ENCODE data around the gene ADCY9.

Gene ADCY9

GRCh38 chr16:3922241-3922640 is 194.0 kb downstream of the ADCY9 start:
- peak; percentile 56 for DNase-seq (ENCODE audit: low read depth)
- no peak overlapping the region for H3K4me3 ChIP-seq (ENCODE audit: low read depth, low read length)
- TF ChIP-seq, protein P1, sequence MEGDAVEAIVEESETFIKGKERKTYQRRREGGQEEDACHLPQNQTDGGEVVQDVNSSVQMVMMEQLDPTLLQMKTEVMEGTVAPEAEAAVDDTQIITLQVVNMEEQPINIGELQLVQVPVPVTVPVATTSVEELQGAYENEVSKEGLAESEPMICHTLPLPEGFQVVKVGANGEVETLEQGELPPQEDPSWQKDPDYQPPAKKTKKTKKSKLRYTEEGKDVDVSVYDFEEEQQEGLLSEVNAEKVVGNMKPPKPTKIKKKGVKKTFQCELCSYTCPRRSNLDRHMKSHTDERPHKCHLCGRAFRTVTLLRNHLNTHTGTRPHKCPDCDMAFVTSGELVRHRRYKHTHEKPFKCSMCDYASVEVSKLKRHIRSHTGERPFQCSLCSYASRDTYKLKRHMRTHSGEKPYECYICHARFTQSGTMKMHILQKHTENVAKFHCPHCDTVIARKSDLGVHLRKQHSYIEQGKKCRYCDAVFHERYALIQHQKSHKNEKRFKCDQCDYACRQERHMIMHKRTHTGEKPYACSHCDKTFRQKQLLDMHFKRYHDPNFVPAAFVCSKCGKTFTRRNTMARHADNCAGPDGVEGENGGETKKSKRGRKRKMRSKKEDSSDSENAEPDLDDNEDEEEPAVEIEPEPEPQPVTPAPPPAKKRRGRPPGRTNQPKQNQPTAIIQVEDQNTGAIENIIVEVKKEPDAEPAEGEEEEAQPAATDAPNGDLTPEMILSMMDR (IDR thresholded peaks at IDR 0.05; ENCODE audit: control insufficient read depth, extremely low read depth, insufficient read depth): no peak

DNA sequence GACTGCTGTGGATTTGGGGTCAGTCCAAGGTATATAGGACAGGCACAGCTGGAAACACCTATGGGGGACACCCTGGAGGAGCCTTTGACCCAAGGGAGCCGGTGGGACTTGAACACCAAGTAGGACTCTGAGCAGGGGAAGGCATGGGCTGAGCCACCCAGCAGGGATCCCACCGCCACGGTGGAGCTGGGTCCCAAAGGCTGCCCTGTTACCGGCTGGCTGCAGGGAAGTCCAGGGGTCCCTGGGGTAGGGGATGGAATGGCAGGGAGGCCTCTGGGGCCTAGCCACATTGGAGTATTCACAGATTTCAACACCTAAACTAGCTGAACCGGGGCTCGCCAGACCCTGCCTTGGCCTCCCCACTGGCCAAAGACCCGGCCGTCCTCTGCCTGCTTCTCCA is 196.0 kb downstream of the ADCY9 start:
- no peak overlapping the region for H3K4me3 ChIP-seq (ENCODE audit: low read depth, low read length)
- TF ChIP-seq, protein P1 (IDR thresholded peaks at IDR 0.05; ENCODE audit: control insufficient read depth, extremely low read depth, insufficient read depth): no peak
- DNase-seq (ENCODE audit: low read depth): no peak

- no peak overlapping the region for H3K4me3 ChIP-seq (ENCODE audit: low read depth, low read length)
- DNase-seq (ENCODE audit: low read depth): no peak
- TF ChIP-seq, protein P1 (IDR thresholded peaks at IDR 0.05; ENCODE audit: control insufficient read depth, extremely low read depth, insufficient read depth): no peak
These were observed 196.8 kb downstream of the ADCY9 start for GRCh38 chr16:3919413-3919812.

DNA sequence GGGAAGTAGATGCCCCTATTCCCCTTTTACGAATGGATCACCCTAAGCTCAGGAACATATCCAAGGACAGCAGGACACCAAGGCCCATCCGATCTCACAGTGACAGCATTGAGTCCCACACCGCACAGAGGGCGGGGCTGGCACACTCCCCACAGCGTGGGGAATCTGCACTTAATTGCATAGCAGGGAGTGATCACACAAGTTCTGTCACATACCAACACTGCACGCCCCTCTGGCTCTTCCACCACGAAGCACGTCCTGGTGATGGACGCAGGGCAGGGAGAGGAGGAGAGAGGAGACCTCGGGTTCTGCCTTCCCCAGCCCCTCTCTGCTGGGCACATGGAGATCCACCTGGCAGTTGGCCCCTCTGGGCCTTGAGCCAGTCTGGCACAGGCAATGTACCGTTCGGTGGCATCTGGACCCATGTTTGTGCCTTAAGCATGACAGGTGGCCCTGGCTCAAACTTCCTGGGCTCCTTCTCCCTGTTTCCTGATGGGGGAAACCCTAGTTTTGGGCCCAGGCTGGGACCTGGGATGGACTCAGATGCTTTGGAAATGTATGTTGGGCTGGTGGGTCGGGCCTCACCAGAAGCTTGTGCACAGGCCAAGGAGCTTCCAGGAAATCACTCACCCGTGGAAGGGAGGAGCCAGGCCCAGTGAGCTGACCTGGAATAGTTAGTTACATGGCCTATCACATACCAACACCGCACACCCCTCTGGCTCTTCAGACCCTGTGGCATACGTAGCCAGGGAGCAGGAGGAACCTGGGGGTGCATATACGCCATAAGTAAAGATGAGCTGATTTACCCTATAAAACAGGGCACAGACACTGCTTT is 200.6 kb downstream of the ADCY9 start:
- H3K4me3 ChIP-seq (ENCODE audit: low read depth, low read length): no peak overlapping the region
- TF ChIP-seq, protein P1 (IDR thresholded peaks at IDR 0.05; ENCODE audit: control insufficient read depth, extremely low read depth, insufficient read depth): no peak
- no peak for DNase-seq (ENCODE audit: low read depth)

GRCh38 chr16:3912897-3913296 is 203.3 kb downstream of the ADCY9 start:
- DNase-seq (ENCODE audit: low read depth): no peak
- TF ChIP-seq, protein P1 (IDR thresholded peaks at IDR 0.05; ENCODE audit: control insufficient read depth, extremely low read depth, insufficient read depth): no peak
- no peak overlapping the region for H3K4me3 ChIP-seq (ENCODE audit: low read depth, low read length)
